T-cell (primary cell): ENCODE results near the gene CHRNA3. TPM values are rescaled to one million over a fixed set of nuclear protein-coding genes. Genes with fewer than 3 reads are reported as not detected.

Source experiments
- ATAC-seq, 4 experiments: fragments of 200-7000 bp in 3 of 4; fragments of 150-1000 bp in 1 of 4; cut with Tn5 transposase; replicated peaks in 1 of 4; 1 replicate in 3 of 4; 2 replicates in 1 of 4; pipeline ENCODE4 v1.10.0; 2021; ENCODE audit warnings: moderate library complexity in 3 of 4, mild to moderate bottlenecking in 2 of 4, moderate number of reproducible peaks in 1 of 4
- CTCF ChIA-PET, 2 donors: fragments of 300-600 bp; sonication (Branson Sonifier 250); formaldehyde crosslinking; loops; one replicate each; lab custom pipeline; 2022; ENCODE audit warnings: antibody characterized with exemption in 2 of 2; lab: Charles Lee
- POLR2A ChIA-PET, 2 donors: fragments of 300-600 bp; sonication (Branson Sonifier 250); formaldehyde crosslinking; loops; one replicate each; lab custom pipeline; 2022; ENCODE audit warnings: antibody characterized with exemption in 2 of 2; lab: Charles Lee
- DNase-seq, 35 experiments: peaks; one replicate each; pipeline versions ENCODE4 v3.0.0 to v3.0.0-alpha.2; 2013 to 2023
- H3K27ac ChIP-seq: one replicate; pipeline ENCODE4 v1.5.1; 2013; ENCODE audit warnings: low read length
- H3K27me3 ChIP-seq, 2 experiments: replicated peaks in 1 of 2; 1 replicate in 1 of 2; 2 replicates in 1 of 2; pipeline versions ENCODE4 v1.6.1 to v1.7.0; 2013; ENCODE audit warnings: low read length in 1 of 2, mixed read lengths in 1 of 2; ENCODE audit not compliant: control insufficient read depth in 2 of 2, insufficient read depth in 2 of 2; ENCODE audit errors: extremely low read depth in 1 of 2
- H3K36me3 ChIP-seq, 2 donors: 1 replicate in 1 of 2; 2 replicates in 1 of 2; pipeline versions ENCODE4 v1.6.1 to v1.7.0; 2013; ENCODE audit warnings: low read length in 1 of 2; ENCODE audit not compliant: control insufficient read depth in 2 of 2, insufficient read depth in 1 of 2; ENCODE audit errors: extremely low read depth in 1 of 2
- H3K4me1 ChIP-seq, 2 experiments: 1 replicate in 1 of 2; 2 replicates in 1 of 2; pipeline versions ENCODE4 v1.6.1 to v1.7.0; 2013; ENCODE audit warnings: low read length in 2 of 2, mixed read lengths in 1 of 2; ENCODE audit not compliant: insufficient read depth in 2 of 2, control insufficient read depth in 1 of 2; ENCODE audit errors: extremely low read depth in 1 of 2
- H3K4me3 ChIP-seq, 2 donors: 1 replicate in 1 of 2; 2 replicates in 1 of 2; pipeline versions ENCODE4 v1.5.1 to v1.7.0; 2013; ENCODE audit warnings: mild to moderate bottlenecking in 2 of 2, low read length in 1 of 2, moderate library complexity in 1 of 2; ENCODE audit not compliant: control insufficient read depth in 1 of 2; ENCODE audit errors: extremely low read depth in 1 of 2
- H3K9me3 ChIP-seq: 2 replicates; pipeline ENCODE4 v1.7.0; 2013
- H3K27ac Mint-ChIP-seq, 2 donors: one replicate each; pipeline ENCODE4 v1.8.0; 2020 to 2021; ENCODE audit warnings: mild to moderate bottlenecking in 2 of 2, mixed read lengths in 2 of 2
- H3K27me3 Mint-ChIP-seq, 2 donors: one replicate each; pipeline ENCODE4 v1.8.0; 2021 to 2022; ENCODE audit warnings: mixed read lengths in 2 of 2
- H3K36me3 Mint-ChIP-seq: one replicate; pipeline ENCODE4 v1.8.0; 2021; ENCODE audit warnings: mixed read lengths
- H3K4me1 Mint-ChIP-seq, 3 donors: one replicate each; pipeline ENCODE4 v1.8.0; 2020 to 2022; ENCODE audit warnings: mixed read lengths in 3 of 3, mild to moderate bottlenecking in 1 of 3
- H3K4me3 Mint-ChIP-seq, 3 donors: one replicate each; pipeline ENCODE4 v1.8.0; 2020 to 2022; ENCODE audit warnings: mild to moderate bottlenecking in 3 of 3, mixed read lengths in 3 of 3, moderate library complexity in 3 of 3
- H3K9me3 Mint-ChIP-seq, 3 donors: one replicate each; pipeline ENCODE4 v1.8.0; 2020 to 2022; ENCODE audit warnings: mixed read lengths in 3 of 3
- WGBS: methylation state at CpG from one replicate; pipeline ENCODE4 v1.1.5; 2013; ENCODE audit warnings: missing lambda C conversion rate; ENCODE audit not compliant: insufficient coverage; 5-methylcytosine and 5-hydroxymethylcytosine counted together
- total RNA-seq, 35 experiments: library from RNA in 6 of 35; stranded (reverse) in 6 of 35; fragments of 120-200 nt in 1 of 35; gene quantifications; one replicate each; pipeline versions ENCODE4 v1.2.1 to v1.2.4 and lab custom pipeline; 2013 to 2026

Gene CHRNA3
- total RNA-seq, 5 donors from 2014 or later (not counting 1 experiment from before 2014, with no cell fraction given): not detected

DNA sequence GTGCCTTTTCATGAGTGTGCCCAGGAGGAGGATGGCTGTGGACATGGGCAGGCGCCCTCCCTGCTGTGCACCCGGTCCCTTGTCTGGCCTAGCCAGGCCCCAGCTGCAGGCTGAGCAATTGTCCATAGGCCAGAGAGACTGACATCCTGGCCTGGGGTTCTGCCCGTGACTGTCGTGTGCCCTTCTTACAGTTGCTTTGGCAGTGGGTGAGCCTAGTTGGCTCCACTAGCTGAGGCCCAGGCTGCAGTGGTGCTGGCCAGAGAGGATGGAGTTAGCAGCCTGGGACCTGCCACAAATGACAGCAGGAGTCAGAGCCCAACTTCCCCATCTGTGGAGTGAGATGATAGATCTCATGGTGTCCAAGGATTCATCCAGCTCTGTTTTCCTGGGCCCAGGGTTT, 29.2 kb upstream of the CHRNA3 start:
- H3K27ac Mint-ChIP-seq: no peak overlapping the region
- ChIA-PET POLR2A (no interaction called here), CTCF (no interaction called here)
- no peaks in the 10 kb centered on the region for H3K27me3 Mint-ChIP-seq
- Histone ChIP-seq H3K9me3 (no peaks in the 10 kb centered on the region), H3K4me1 (no peaks in the 10 kb centered on the region), H3K27ac (no peak overlapping the region), H3K36me3 (no peaks in the 10 kb centered on the region), H3K4me3 (no peak overlapping the region), H3K27me3 (peaks cover 0 to 6% of the 10 kb centered on the region in 2 experiments)
- ATAC-seq (no peak), DNase-seq (no peak)
- H3K4me3 Mint-ChIP-seq: no peak overlapping the region
- H3K36me3 Mint-ChIP-seq: no peaks in the 10 kb centered on the region
- WGBS: 84% methylated on average over 2 of the region's 4 CpGs
- H3K9me3 Mint-ChIP-seq: no peaks in the 10 kb centered on the region
- no peaks in the 10 kb centered on the region for H3K4me1 Mint-ChIP-seq

DNA sequence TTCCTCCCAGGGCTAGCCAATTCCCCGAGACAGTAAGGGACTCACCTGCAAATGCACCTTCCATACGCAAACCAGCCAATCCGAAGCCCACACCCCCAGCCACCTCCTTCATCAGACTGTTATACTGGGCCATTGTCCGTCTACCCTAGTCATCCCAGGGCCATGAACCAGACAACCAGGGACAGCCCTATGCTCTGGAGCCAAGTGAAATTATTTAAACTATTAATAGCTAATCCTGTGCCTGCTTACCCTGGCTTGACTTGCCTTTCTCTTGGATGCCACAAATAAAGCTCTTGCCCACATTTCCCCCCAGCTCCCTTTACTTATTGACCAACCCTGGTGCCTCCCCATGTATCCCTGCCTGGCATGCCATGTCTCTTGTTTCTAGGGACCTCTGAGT, 24.2 kb upstream of the CHRNA3 start:
- CTCF ChIA-PET: no interaction called here

DNA sequence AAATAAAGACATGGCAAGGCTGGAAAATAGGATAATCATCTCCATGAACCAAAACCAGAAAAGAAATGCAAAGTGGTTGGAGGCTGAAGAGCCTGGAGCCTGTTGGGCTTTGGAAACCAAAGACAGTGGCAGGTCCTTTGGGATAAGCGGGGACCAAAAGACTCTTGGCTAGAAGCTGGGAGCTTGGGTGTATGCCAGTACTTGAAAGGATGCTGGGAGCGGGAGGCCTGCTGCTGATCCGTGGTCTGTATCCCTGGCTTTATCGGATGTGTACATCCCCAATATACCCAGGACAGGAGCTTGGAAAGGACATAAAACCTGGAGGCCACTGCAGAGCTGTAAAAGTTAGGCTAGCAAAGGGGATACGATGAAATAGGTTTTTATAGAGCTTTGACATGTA, 21.5 kb upstream of the CHRNA3 start:
- H3K4me1 ChIP-seq: peaks cover 0 to 15% of the 10 kb centered on the region in 2 experiments
- no peak overlapping the region for H3K27ac Mint-ChIP-seq
- POLR2A ChIA-PET: no interaction called here
- CTCF ChIA-PET: interaction anchor here in 1 of 2 donors (0.5 kb wide), 1 partner anchor 62 kb away, joined by 5 read pairs; no protein-coding TSS in a partner anchor
- H3K4me1 Mint-ChIP-seq: peaks cover 9 to 12% (median 10%) of the 10 kb centered on the region in 3 donors
- no peak for DNase-seq
- H3K4me3 ChIP-seq: no peak overlapping the region
- H3K9me3 ChIP-seq: no peaks in the 10 kb centered on the region
- no peak overlapping the region for H3K4me3 Mint-ChIP-seq
- no peak overlapping the region for H3K27ac ChIP-seq
- H3K36me3 ChIP-seq: no peaks in the 10 kb centered on the region
- peaks cover 3 to 22% of the 10 kb centered on the region in 2 donors for H3K27me3 Mint-ChIP-seq
- peaks cover 0 to 39% of the 10 kb centered on the region in 2 experiments for H3K27me3 ChIP-seq
- no peaks in the 10 kb centered on the region for H3K9me3 Mint-ChIP-seq
- no peaks in the 10 kb centered on the region for H3K36me3 Mint-ChIP-seq
- no peak for ATAC-seq
- WGBS: 100% methylated on average over 1 of the region's 5 CpGs

More for the DNA sequence above, 24.2 kb upstream of the CHRNA3 start:
- Mint-ChIP-seq H3K9me3 (no peaks in the 10 kb centered on the region), H3K4me1 (peaks cover 9 to 12% (median 10%) of the 10 kb centered on the region in 3 donors), H3K27ac (no peak overlapping the region), H3K4me3 (no peak overlapping the region), H3K36me3 (no peaks in the 10 kb centered on the region), H3K27me3 (peaks cover 0 to 14% of the 10 kb centered on the region in 2 donors)
- peaks cover 0 to 21% of the 10 kb centered on the region in 2 experiments for H3K27me3 ChIP-seq
- WGBS: 87% methylated on average over 3 of the region's 4 CpGs
- H3K27ac ChIP-seq: no peak overlapping the region
- H3K36me3 ChIP-seq: no peaks in the 10 kb centered on the region
- POLR2A ChIA-PET: no interaction called here
- ATAC-seq (no peak), DNase-seq (no peak)
- H3K4me3 ChIP-seq: no peak overlapping the region
- H3K9me3 ChIP-seq: no peaks in the 10 kb centered on the region
- peaks cover 0 to 15% of the 10 kb centered on the region in 2 experiments for H3K4me1 ChIP-seq

DNA sequence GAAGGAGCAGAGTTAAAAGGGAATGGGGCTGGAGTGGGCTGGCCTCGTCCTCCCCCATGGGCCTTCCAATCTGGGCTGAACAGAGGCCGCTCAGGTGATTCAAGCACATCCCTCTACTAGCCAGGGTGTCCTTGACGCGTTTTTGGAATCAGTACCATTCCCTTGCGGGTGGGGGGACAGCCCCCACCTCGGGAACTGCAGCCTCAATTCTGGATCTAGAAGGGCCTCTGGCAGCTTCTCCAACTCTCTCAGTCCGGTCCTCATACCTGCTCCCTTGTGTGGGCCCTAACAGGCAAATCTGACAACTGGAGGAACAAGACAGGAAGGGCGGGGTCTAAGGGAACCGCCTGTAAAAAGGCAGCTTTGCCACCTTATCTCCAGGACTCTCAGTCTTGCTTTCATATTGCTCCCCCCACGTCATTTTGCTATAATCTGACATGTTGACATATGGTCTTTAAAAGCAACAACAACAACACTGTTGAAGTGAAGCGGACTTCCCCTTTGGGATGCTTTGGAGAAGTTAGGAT, 21.0 kb upstream of the CHRNA3 start:
- no peak overlapping the region for H3K27ac Mint-ChIP-seq
- POLR2A ChIA-PET: no interaction called here
- H3K4me3 Mint-ChIP-seq: peak overlapping the region; percentile 49 to 71 (median 50)
- peaks cover 3 to 26% of the 10 kb centered on the region in 2 donors for H3K27me3 Mint-ChIP-seq
- WGBS: 75% methylated on average over 7 of the region's 11 CpGs
- H3K4me1 ChIP-seq: peaks cover 0 to 15% of the 10 kb centered on the region in 2 experiments
- CTCF ChIA-PET: no interaction called here
- no peak overlapping the region for H3K27ac ChIP-seq
- no peaks in the 10 kb centered on the region for H3K36me3 ChIP-seq
- no peaks in the 10 kb centered on the region for H3K9me3 ChIP-seq
- H3K4me1 Mint-ChIP-seq: peaks cover 9 to 12% (median 10%) of the 10 kb centered on the region in 3 donors
- no peak for ATAC-seq
- no peak overlapping the region for H3K4me3 ChIP-seq
- no peaks in the 10 kb centered on the region for H3K36me3 Mint-ChIP-seq
- DNase-seq: no peak
- peaks cover 0 to 42% of the 10 kb centered on the region in 2 experiments for H3K27me3 ChIP-seq
- H3K9me3 Mint-ChIP-seq: no peaks in the 10 kb centered on the region

DNA sequence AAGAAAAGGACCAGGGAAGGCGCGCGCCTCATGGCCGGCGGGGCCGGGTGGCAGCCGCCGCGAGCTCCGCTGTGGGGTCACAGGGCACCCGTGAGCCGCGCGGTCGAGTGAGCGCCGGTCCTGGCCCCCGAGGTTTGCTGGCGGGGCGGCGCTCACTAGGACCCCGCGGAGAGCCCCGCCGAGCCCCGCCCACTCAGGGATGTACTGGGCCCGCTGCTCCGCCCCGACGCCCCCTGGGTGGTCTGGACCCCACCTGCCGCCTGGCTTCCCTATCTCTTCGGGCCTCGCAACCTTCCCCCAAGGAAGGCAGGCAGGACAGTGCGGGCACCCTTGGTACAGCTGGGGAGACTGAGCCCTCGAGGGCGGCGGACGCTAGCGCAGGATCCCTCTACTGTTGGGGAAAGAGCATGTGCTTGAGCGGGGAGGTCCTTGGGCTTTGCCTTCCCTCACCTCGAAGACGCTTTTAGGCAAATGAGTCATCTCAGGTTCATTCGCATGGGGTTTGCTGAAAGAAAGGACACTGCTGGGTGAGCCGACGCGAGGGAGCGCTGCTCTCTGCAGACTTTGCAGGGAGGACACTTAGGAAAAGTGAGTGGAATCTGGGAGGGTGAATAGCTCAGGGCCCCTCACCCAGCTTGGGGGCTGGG, 20.4 kb upstream of the CHRNA3 start, which contains the start of gene CHRNB4:
TSS of gene CHRNB4 (minus strand) at position 109 of the 647 bp plus-strand sequence. CDS start at position 32, 77 bp downstream.
- POLR2A ChIA-PET: no interaction called here
- peak within 1 kb of the TSS; percentile 49 to 71 (median 65) for H3K4me3 Mint-ChIP-seq
- peak in 10 of 35 experiments; percentile 6 to 20 (median 9) for DNase-seq
- H3K27me3 Mint-ChIP-seq: peaks cover 3 to 26% of the 10 kb centered on the region in 2 donors
- no peaks in the 10 kb centered on the region for H3K9me3 Mint-ChIP-seq
- no peak within 1 kb of the TSS for H3K27ac Mint-ChIP-seq
- Histone ChIP-seq H3K4me1 (peaks cover 0 to 15% of the 10 kb centered on the region in 2 experiments), H3K27me3 (peaks cover 0 to 42% of the 10 kb centered on the region in 2 experiments), H3K4me3 (peak within 1 kb of the TSS; percentile 31 to 62), H3K27ac (no peak within 1 kb of the TSS), H3K9me3 (no peaks in the 10 kb centered on the region), H3K36me3 (no peaks in the 10 kb centered on the region)
- CTCF ChIA-PET: no interaction called here
- WGBS: 22% methylated on average over 44 of the region's 47 CpGs
- ATAC-seq: peak; percentile 53 to 84 (median 68)
- H3K4me1 Mint-ChIP-seq: peaks cover 9 to 12% (median 10%) of the 10 kb centered on the region in 3 donors
- no peaks in the 10 kb centered on the region for H3K36me3 Mint-ChIP-seq

DNA sequence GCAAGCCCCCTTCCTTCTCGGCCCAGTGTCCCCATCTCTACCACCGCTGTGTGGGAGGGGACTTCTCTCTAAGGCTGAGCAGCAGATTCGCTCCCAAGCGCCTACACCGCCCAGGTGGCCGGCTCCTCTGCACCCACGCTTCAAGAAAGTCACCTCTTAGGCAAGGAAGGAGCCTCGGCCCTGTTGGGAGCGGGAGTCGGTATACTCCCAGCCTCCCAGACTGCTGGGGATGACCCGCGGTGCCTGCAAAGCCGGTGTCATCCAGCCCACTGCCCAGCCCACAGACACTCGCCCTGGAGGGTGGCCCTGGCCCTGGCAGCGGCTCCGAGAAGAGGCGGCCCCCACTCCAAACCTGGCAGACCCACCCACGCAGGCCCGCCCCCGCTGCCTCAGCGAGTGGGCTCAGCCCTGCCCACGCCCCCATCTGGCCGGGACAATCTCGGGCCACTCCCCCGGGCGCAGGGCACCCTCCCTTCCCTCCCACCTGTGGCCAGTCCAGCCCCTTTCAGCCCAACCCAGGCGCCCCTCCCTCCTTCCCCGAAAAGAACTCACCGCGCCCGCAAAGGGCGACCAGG, 19.8 kb upstream of the CHRNA3 start:
- H3K4me3 Mint-ChIP-seq: peak overlapping the region; percentile 17 to 71 (median 65)
- H3K36me3 Mint-ChIP-seq: no peaks in the 10 kb centered on the region
- H3K4me1 Mint-ChIP-seq: peaks cover 9 to 12% (median 10%) of the 10 kb centered on the region in 3 donors
- Histone ChIP-seq H3K27me3 (peaks cover 0 to 42% of the 10 kb centered on the region in 2 experiments), H3K27ac (no peak overlapping the region), H3K4me1 (peaks cover 0 to 15% of the 10 kb centered on the region in 2 experiments), H3K9me3 (no peaks in the 10 kb centered on the region), H3K36me3 (no peaks in the 10 kb centered on the region), H3K4me3 (peak overlapping the region; percentile 31 to 62)
- DNase-seq (peak in 1 of 35 experiments; percentile 4), ATAC-seq (peak; percentile 25 to 29 (median 28))
- H3K27me3 Mint-ChIP-seq: peaks cover 3 to 26% of the 10 kb centered on the region in 2 donors
- CTCF ChIA-PET: no interaction called here
- 19% methylated on average over 29 of the region's 32 CpGs for WGBS
- no peaks in the 10 kb centered on the region for H3K9me3 Mint-ChIP-seq
- H3K27ac Mint-ChIP-seq: no peak overlapping the region
- POLR2A ChIA-PET: interaction anchor here in 1 of 2 donors (0.6 kb wide), 1 partner anchor 107 kb away, joined by 3 read pairs; no protein-coding TSS in a partner anchor
